Thyroid gland (tissue), 4 donors: ENCODE data around the gene NOS2.

Experiments used
- CTCF ChIP-seq, 6 experiments: fragments of 200-600 bp in 3 of 6; fragments of 450-650 bp in 3 of 6; sonication (generic) in 3 of 6; IDR thresholded peaks; one replicate each; pipeline ENCODE4 v1.5.1; 2016 to 2019; ENCODE audit warnings: antibody characterized with exemption in 6 of 6, mild to moderate bottlenecking in 2 of 6, inconsistent platforms in 1 of 6, moderate library complexity in 1 of 6
- POLR2A ChIP-seq, 2 donors: fragments of 450-650 bp; IDR thresholded peaks; one replicate each; pipeline ENCODE4 v1.6.1; 2017; ENCODE audit warnings: antibody characterized with exemption in 2 of 2, mild to moderate bottlenecking in 2 of 2, moderate library complexity in 1 of 2

GRCh38 chr17:27764589-27764988 is 35.7 kb downstream of the NOS2 start:
- no peak for TF ChIP-seq CTCF (IDR thresholded peaks at IDR 0.05)
- no peak for TF ChIP-seq POLR2A (IDR thresholded peaks at IDR 0.05)
